SK-N-SH treated with all-trans-retinoic acid at 6 μM for 48 hours (cell line): ENCODE data around the gene HAUS1.

Experiments used
- BACH2 ChIP-seq: fragments of 250-450 bp; sonication (Bioruptor Pico); IDR thresholded peaks from 2 replicates; pipeline ENCODE4 v1.9.0; 2021; ENCODE audit warnings: mild to moderate bottlenecking, borderline replicate concordance
- ESRRG ChIP-seq: fragments of 250-450 bp; sonication (Bioruptor Pico); IDR thresholded peaks from 2 replicates; pipeline ENCODE4 v1.6.1; 2021; ENCODE audit warnings: mild to moderate bottlenecking
- GLIS3 ChIP-seq: fragments of 250-450 bp; sonication (Bioruptor Pico); IDR thresholded peaks from 2 replicates; pipeline ENCODE4 v1.5.0; 2020; ENCODE audit warnings: mild to moderate bottlenecking, moderate library complexity
- SNAI2 ChIP-seq: fragments of 250-450 bp; sonication (Bioruptor Pico); IDR thresholded peaks from 2 replicates; pipeline ENCODE4 v1.5.0; 2020; ENCODE audit warnings: mild to moderate bottlenecking, moderate library complexity
- ZFP30 ChIP-seq: fragments of 450-650 bp; formaldehyde crosslinking; IDR thresholded peaks from 2 replicates; pipeline ENCODE4 v1.5.0; 2022; ENCODE audit warnings: mild to moderate bottlenecking, moderate library complexity
- ZNF70 ChIP-seq: fragments of 450-650 bp; formaldehyde crosslinking; IDR thresholded peaks from 2 replicates; pipeline ENCODE4 v1.5.0; 2020; ENCODE audit warnings: mild to moderate bottlenecking, moderate library complexity
- TF ChIP-seq, protein P1 (sequence below): fragments of 250-450 bp; sonication (Bioruptor Pico); IDR thresholded peaks from 2 replicates; pipeline ENCODE4 v1.5.1; 2021; ENCODE audit warnings: mild to moderate bottlenecking, moderate library complexity

DNA sequence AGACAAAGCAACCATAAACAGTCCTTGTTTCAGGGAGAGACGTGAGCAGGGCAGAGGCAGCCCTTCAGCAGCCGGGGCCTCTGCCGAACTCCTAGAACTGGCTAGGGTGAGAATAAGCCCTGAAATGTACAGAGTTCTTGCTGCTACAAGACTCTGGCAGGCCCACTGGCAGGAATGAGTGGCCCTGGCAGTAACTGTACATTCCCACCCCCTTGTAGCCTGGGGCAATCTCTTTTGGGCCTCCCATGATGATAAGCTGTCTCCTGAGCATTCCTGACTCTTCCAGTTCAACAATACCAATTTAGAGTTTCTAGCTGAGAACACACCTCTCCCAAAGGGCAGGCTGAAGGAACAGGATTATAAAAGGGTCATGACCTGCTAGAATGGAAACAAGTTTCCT is 54.3 kb downstream of the HAUS1 start:
- no peak for TF ChIP-seq GLIS3 (CRISPR knock-in tag)
- no peak for TF ChIP-seq ZNF70 (CRISPR knock-in tag)
- no peak for TF ChIP-seq ZFP30 (CRISPR knock-in tag)
- TF ChIP-seq, protein P1, sequence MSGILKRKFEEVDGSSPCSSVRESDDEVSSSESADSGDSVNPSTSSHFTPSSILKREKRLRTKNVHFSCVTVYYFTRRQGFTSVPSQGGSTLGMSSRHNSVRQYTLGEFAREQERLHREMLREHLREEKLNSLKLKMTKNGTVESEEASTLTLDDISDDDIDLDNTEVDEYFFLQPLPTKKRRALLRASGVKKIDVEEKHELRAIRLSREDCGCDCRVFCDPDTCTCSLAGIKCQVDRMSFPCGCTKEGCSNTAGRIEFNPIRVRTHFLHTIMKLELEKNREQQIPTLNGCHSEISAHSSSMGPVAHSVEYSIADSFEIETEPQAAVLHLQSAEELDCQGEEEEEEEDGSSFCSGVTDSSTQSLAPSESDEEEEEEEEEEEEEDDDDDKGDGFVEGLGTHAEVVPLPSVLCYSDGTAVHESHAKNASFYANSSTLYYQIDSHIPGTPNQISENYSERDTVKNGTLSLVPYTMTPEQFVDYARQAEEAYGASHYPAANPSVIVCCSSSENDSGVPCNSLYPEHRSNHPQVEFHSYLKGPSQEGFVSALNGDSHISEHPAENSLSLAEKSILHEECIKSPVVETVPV (CRISPR knock-in tag) = no peak
- no peak for TF ChIP-seq SNAI2 (CRISPR knock-in tag)
- no peak for TF ChIP-seq ESRRG (CRISPR knock-in tag)
- TF ChIP-seq BACH2 (CRISPR knock-in tag) = no peak
